Lower lobe of right lung (tissue), 2 donors: ENCODE data around the gene IFNL2. TPM values are rescaled to one million over a fixed set of nuclear protein-coding genes. Genes with fewer than 3 reads are reported as not detected.
A peak's percentile ranks its signal among the peaks of the same experiment; 100 is the strongest.
"Not testable (repeated sequence)": the region's sequence is repeated elsewhere in the genome, so short reads cannot be mapped to it uniquely, and the experiment has no call there.

Experiments
- ATAC-seq, 2 donors: fragments of 200-7000 bp; cut with Tn5 transposase; one replicate each; pipeline ENCODE4 v1.9.1; 2020 to 2022; ENCODE audit warnings: mild to moderate bottlenecking in 2 of 2, moderate library complexity in 2 of 2
- DNase-seq: peaks from one replicate; pipeline ENCODE4 v3.0.0-alpha.2; 2020
- H3K27ac ChIP-seq: fragments of 200-600 bp; one replicate; pipeline ENCODE4 v1.8.0; 2022
- H3K27me3 ChIP-seq: fragments of 200-600 bp; one replicate; pipeline ENCODE4 v1.8.0; 2022; ENCODE audit warnings: low read depth
- H3K36me3 ChIP-seq: fragments of 200-600 bp; one replicate; pipeline ENCODE4 v1.8.0; 2022; ENCODE audit warnings: mild to moderate bottlenecking
- H3K4me1 ChIP-seq: fragments of 200-600 bp; one replicate; pipeline ENCODE4 v1.8.0; 2022
- H3K4me3 ChIP-seq: fragments of 200-600 bp; one replicate; pipeline ENCODE4 v1.8.0; 2022; ENCODE audit warnings: mild to moderate bottlenecking
- H3K9me3 ChIP-seq: fragments of 200-600 bp; one replicate; pipeline ENCODE4 v1.8.0; 2022
- CTCF ChIP-seq: fragments of 200-600 bp; IDR thresholded peaks from one replicate; pipeline ENCODE4 v1.8.0; 2022; ENCODE audit warnings: antibody characterized with exemption, mild to moderate bottlenecking
- intact Hi-C: fragments of 100-400 bp; cut with DNase I; formaldehyde crosslinking; loops from one replicate; pipeline ENCODE4 v1.11.0; 2022
- long read RNA-seq: library from polyadenylated mRNA; unstranded; transcript quantifications from one replicate; pipeline ENCODE4 v2.0.0, GENCODE V29; 2021
- total RNA-seq: library from RNA; stranded (reverse); fragmentation: NEBNext Ultra II Directional; extraction: Animal tissue kit (Norgen Biotek cat#: 25700); gene quantifications from one replicate; pipeline ENCODE4 v1.2.1, GENCODE V29; 2021
- donor health status: DM: no; HTN: yes; CAD: no; lungs with severe emphysema.

Gene IFNL2
- total RNA-seq: not detected
- long read RNA-seq: 0 reads

- intact Hi-C loops, DNase-seq, H3K27ac ChIP-seq, H3K9me3 ChIP-seq, H3K36me3 ChIP-seq, H3K4me3 ChIP-seq: not testable (repeated sequence)
- peaks cover 11% of the 10 kb centered on the region for H3K4me1 ChIP-seq
- peak in 1 of 2 donors; percentile 39 for ATAC-seq
- peaks cover 32% of the 10 kb centered on the region for H3K27me3 ChIP-seq
Measured at GRCh38 chr19:39268085-39268484, at the start of gene IFNL2. TSS of gene IFNL2 (plus strand) at chr19:39268396. CDS start at chr19:39268569, 173 bp downstream.

- H3K9me3 ChIP-seq, H3K4me3 ChIP-seq, ATAC-seq, H3K27ac ChIP-seq, intact Hi-C loops, H3K36me3 ChIP-seq, DNase-seq, H3K4me1 ChIP-seq: not testable (repeated sequence)
- peaks cover 15% of the 10 kb centered on the region for H3K27me3 ChIP-seq
Measured at GRCh38 chr19:39219108-39219507, 49.1 kb upstream of the IFNL2 start.

- H3K9me3 ChIP-seq: no peaks in the 10 kb centered on the region
- DNase-seq: no peak
- no peak for ATAC-seq
- intact Hi-C loops: no loop called here
- TF ChIP-seq CTCF: no peak
- no peak overlapping the region for H3K4me3 ChIP-seq
- H3K4me1 ChIP-seq: no peaks in the 10 kb centered on the region
- H3K36me3 ChIP-seq: no peaks in the 10 kb centered on the region
- no peak overlapping the region for H3K27ac ChIP-seq
- peaks cover 9% of the 10 kb centered on the region for H3K27me3 ChIP-seq
Measured at GRCh38 chr19:39223703-39224279, 44.4 kb upstream of the IFNL2 start.

- Histone ChIP-seq H3K27ac (no peak overlapping the region), H3K4me3 (no peak overlapping the region), H3K4me1 (no peaks in the 10 kb centered on the region), H3K27me3 (peaks cover 9% of the 10 kb centered on the region), H3K9me3 (no peaks in the 10 kb centered on the region), H3K36me3 (no peaks in the 10 kb centered on the region)
- no peak for DNase-seq
- TF ChIP-seq CTCF: no peak
- no peak for ATAC-seq
- intact Hi-C loops: no loop called here
Measured at GRCh38 chr19:39224910-39225309, 43.3 kb upstream of the IFNL2 start.

- Histone ChIP-seq H3K36me3 (no peaks in the 10 kb centered on the region), H3K4me1 (no peaks in the 10 kb centered on the region), H3K9me3 (no peaks in the 10 kb centered on the region), H3K27me3 (peaks cover 6% of the 10 kb centered on the region), H3K4me3 (no peak overlapping the region), H3K27ac (no peak overlapping the region)
- intact Hi-C loops: no loop called here
- TF ChIP-seq CTCF: no peak
- no peak for DNase-seq
- ATAC-seq: no peak
Measured at GRCh38 chr19:39230096-39230764, 38.0 kb upstream of the IFNL2 start.

- intact Hi-C loops: no loop called here
- ATAC-seq (no peak), DNase-seq (no peak)
- Histone ChIP-seq H3K27ac (no peak overlapping the region), H3K9me3 (no peaks in the 10 kb centered on the region), H3K4me3 (no peak overlapping the region), H3K4me1 (no peaks in the 10 kb centered on the region), H3K36me3 (no peaks in the 10 kb centered on the region), H3K27me3 (peaks cover 6% of the 10 kb centered on the region)
- TF ChIP-seq CTCF: no peak
Measured at GRCh38 chr19:39232708-39233107, 35.5 kb upstream of the IFNL2 start.
